ENCODE results near the gene PCDHGA1.
"Not testable (repeated sequence)": the region's sequence is repeated elsewhere in the genome, so short reads cannot be mapped to it uniquely, and the experiment has no call there.

Gene PCDHGA1

DNA sequence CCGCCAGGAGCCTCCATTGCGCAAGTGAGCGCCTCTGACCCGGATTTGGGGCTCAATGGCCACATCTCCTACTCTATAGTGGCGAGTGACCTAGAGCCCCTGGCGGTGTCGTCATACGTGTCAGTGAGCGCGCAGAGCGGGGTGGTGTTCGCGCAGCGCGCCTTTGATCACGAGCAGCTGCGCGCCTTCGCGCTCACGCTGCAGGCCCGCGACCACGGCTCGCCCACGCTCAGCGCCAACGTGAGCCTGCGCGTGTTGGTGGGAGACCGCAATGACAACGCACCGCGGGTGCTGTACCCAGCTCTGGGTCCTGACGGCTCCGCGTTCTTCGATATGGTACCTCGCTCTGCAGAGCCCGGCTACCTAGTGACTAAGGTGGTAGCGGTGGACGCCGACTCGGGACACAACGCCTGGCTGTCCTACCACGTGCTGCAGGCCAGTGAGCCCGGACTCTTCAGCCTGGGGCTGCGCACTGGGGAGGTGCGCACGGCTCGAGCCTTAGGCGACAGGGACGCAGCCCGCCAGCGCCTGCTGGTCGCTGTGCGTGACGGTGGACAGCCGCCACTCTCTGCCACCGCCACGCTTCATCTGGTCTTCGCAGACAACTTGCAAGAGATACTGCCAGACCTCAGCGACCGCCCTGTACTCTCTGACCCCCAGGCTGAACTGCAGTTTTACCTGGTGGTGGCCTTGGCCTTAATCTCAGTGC lies 79.4 kb downstream of the PCDHGA1 start:
- no peak for DNase-seq (ENCODE audit: low read depth in 1 of 2, low spot score in 1 of 2)

GRCh38 chr5:141411575-141411974 lies 81.3 kb downstream of the PCDHGA1 start:
- DNase-seq (ENCODE audit: low read depth in 1 of 2, low spot score in 1 of 2), result no peak

- no peak for DNase-seq (ENCODE audit: low read depth in 1 of 2, low spot score in 1 of 2)
Observed at GRCh38 chr5:141412854-141413539, 82.7 kb downstream of the PCDHGA1 start, which contains the start of gene PCDHGA10. TSS of gene PCDHGA10 (plus strand) at chr5:141412987. CDS start at chr5:141413176, 189 bp downstream.

- DNase-seq (ENCODE audit: low read depth in 1 of 2, low spot score in 1 of 2), result no peak
Observed at GRCh38 chr5:141413540-141414069, 83.3 kb downstream of the PCDHGA1 start.

DNA sequence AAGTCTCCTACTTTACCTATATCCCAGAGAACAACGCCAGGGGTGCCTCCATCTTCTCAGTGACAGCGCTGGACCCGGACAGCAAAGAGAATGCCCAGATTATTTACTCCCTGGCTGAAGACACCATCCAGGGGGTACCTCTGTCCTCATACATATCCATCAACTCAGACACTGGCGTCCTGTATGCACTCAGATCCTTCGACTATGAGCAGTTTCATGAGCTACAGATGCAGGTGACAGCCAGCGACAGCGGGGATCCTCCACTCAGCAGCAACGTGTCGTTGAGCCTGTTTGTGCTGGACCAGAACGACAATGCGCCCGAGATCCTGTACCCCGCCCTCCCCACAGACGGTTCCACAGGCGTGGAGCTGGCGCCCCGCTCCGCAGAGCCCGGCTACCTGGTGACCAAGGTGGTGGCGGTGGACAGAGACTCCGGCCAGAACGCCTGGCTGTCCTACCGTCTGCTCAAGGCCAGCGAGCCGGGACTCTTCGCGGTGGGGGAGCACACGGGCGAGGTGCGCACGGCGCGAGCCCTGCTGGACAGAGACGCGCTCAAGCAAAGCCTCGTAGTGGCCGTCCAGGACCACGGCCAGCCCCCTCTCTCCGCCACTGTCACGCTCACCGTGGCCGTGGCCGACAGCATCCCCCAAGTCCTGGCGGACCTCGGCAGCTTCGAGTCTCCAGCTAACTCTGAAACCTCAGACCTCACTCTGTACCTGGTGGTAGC lies 84.4 kb downstream of the PCDHGA1 start:
- not testable (repeated sequence) for DNase-seq (ENCODE audit: low read depth in 1 of 2, low spot score in 1 of 2)

- not testable (repeated sequence) for DNase-seq (ENCODE audit: low read depth in 1 of 2, low spot score in 1 of 2)
Observed at GRCh38 chr5:141415275-141415618, 84.9 kb downstream of the PCDHGA1 start.

DNA sequence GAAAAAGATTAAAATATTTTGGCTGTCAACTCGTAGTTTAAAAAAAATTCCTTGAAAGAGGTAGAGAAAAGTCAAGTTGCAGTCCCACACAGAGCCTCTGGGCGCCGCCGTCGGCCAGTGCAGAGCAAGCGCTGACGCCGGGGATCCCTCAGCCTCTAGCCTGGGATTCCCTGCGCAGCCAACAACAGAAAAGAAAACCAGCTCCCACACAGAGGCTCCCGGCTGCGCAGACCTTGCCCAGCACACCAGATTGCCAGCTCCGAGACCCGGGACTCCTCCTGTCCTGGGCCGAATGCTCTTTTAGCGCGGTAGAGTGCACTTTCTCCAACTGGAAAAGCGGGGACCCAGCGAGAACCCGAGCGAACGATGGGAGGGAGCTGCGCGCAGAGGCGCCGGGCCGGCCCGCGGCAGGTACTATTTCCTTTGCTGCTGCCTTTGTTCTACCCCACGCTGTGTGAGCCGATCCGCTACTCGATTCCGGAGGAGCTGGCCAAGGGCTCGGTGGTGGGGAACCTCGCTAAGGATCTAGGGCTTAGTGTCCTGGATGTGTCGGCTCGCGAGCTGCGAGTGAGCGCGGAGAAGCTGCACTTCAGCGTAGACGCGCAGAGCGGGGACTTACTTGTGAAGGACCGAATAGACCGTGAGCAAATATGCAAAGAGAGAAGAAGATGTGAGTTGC lies 87.3 kb downstream of the PCDHGA1 start, which contains the start of gene PCDHGB7:
Gene PCDHGB7, plus strand, starts transcription at position 184 of the 679 bp plus-strand sequence. Its CDS starts 183 bp downstream, at position 367.
- DNase-seq (ENCODE audit: low read depth in 1 of 2, low spot score in 1 of 2), result not testable (repeated sequence)

- no peak for DNase-seq (ENCODE audit: low read depth in 1 of 2, low spot score in 1 of 2)
Observed at GRCh38 chr5:141419074-141419880, 89.0 kb downstream of the PCDHGA1 start.

DNA sequence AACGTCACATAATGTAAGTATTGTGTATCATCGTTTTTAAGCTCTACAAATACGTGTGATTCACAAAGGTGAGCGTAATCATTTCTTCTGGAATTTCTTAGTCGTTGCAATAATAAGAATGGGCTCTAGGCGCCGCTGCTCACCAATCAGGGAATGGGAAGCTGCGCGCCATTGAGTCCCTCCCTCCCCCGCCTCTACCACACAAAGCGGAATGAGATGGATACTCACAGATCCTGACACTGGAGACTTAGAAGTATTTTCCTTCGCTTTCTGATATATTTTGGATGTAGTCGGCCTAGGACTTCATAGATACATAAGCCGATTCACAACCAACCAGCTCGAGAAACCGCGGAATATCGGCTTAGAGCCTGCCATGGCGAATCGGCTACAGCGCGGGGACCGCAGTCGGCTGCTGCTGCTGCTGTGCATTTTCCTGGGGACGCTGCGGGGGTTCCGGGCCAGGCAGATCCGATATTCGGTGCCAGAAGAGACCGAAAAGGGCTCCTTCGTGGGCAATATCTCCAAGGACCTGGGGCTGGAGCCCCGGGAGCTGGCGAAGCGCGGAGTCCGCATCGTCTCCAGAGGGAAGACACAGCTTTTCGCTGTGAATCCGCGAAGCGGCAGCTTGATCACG lies 90.7 kb downstream of the PCDHGA1 start, which contains the start of gene PCDHGA11:
Gene PCDHGA11, plus strand, starts transcription at position 197 of the 634 bp plus-strand sequence. Its CDS starts 177 bp downstream, at position 374.
- no peak for DNase-seq (ENCODE audit: low read depth in 1 of 2, low spot score in 1 of 2)

DNA sequence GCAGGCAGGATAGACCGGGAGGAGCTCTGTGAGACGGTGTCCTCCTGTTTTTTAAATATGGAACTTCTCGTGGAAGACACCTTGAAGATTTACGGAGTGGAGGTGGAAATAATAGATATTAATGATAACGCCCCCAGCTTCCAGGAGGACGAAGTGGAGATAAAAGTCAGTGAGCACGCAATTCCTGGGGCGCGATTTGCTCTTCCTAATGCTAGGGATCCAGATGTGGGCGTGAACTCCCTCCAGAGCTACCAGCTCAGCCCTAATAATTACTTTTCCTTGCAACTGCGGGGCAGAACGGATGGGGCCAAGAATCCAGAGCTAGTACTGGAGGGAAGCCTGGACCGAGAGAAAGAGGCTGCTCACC lies 91.2 kb downstream of the PCDHGA1 start:
- no peak for DNase-seq (ENCODE audit: low read depth in 1 of 2, low spot score in 1 of 2)

DNA sequence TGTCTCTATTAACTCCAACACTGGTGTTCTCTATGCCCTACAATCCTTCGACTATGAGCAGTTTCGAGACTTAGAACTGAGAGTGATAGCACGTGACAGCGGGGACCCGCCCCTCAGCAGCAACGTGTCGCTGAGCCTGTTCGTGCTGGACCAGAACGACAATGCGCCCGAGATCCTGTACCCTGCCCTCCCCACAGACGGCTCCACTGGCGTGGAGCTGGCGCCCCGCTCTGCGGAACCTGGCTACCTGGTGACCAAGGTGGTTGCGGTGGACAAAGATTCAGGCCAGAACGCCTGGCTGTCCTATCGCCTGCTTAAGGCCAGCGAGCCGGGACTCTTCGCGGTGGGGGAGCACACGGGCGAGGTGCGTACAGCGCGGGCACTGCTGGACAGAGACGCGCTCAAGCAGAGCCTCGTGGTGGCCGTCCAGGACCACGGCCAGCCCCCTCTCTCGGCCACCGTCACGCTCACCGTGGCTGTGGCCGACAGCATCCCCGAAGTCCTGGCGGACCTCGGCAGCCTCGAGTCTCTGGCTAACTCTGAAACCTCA lies 92.5 kb downstream of the PCDHGA1 start:
- DNase-seq (ENCODE audit: low read depth in 1 of 2, low spot score in 1 of 2), result no peak

DNA sequence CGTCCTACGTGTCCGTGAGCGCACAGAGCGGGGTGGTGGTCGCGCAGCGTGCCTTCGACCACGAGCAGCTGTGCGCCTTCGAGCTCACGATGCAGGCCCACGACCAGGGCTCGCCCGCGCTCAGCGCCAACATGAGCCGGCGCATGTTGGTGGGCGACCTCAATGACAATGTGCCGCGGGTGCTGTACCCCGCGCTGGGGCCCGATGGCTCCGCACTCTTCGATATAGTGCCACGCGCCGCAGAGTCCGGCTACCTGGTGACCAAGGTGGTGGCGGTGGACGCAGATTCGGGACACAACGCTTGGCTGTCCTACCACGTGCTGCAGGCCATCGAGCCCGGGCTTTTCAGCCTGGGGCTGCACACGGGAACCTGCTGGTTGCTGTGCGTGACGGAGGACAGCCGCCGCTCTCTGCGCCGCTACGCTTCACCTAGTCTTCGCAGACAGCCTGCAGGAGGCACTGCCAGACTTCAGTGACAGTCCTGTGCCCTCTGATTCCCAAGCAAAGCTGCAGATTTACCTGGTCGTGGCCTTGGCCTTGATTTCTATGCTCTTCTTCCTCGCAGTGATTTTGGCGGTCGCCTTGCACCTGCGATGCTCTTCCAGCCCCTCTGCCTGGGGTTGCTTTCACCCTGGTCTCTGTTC lies 97.6 kb downstream of the PCDHGA1 start:
- no peak for DNase-seq (ENCODE audit: low read depth in 1 of 2, low spot score in 1 of 2)

- DNase-seq (ENCODE audit: low read depth in 1 of 2, low spot score in 1 of 2), result no peak
Observed at GRCh38 chr5:141430332-141431113, 100.2 kb downstream of the PCDHGA1 start, which contains the start of gene PCDHGA12. TSS of gene PCDHGA12 (plus strand) at chr5:141430507. CDS start at chr5:141430760, 253 bp downstream.

DNA sequence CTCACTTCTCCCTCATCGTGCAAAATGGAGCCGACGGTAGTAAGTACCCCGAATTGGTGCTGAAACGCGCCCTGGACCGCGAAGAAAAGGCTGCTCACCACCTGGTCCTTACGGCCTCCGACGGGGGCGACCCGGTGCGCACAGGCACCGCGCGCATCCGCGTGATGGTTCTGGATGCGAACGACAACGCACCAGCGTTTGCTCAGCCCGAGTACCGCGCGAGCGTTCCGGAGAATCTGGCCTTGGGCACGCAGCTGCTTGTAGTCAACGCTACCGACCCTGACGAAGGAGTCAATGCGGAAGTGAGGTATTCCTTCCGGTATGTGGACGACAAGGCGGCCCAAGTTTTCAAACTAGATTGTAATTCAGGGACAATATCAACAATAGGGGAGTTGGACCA lies 101.0 kb downstream of the PCDHGA1 start:
- no peak for DNase-seq (ENCODE audit: low read depth in 1 of 2, low spot score in 1 of 2)

DNA sequence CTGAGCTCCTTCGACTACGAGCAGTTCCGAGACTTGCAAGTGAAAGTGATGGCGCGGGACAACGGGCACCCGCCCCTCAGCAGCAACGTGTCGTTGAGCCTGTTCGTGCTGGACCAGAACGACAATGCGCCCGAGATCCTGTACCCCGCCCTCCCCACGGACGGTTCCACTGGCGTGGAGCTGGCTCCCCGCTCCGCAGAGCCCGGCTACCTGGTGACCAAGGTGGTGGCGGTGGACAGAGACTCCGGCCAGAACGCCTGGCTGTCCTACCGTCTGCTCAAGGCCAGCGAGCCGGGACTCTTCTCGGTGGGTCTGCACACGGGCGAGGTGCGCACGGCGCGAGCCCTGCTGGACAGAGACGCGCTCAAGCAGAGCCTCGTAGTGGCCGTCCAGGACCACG lies 102.0 kb downstream of the PCDHGA1 start:
- DNase-seq (ENCODE audit: low read depth in 1 of 2, low spot score in 1 of 2), result not testable (repeated sequence)

GRCh38 chr5:141432726-141433125 lies 102.4 kb downstream of the PCDHGA1 start:
- DNase-seq (ENCODE audit: low read depth in 1 of 2, low spot score in 1 of 2), result not testable (repeated sequence)

GRCh38 chr5:141434006-141434405 lies 103.7 kb downstream of the PCDHGA1 start:
- DNase-seq (ENCODE audit: low read depth in 1 of 2, low spot score in 1 of 2), result no peak

DNA sequence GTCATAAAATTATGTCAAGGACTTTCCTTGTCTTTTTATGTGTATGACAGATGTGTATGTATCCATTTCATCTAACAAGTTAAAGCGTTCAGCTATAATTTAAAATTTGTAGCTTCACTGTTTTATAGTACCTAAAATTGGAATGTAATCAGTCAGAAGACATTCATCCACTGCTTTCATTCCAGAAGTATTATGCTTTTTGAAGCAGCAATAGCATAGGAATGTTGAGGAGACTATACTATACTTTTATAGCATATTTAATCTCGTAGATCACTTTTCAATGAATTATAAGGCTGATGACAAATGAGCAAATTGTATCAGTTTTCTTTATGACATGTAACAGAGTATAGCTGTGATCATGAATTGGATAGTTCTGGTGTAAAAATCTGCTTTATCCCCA lies 106.9 kb downstream of the PCDHGA1 start:
- DNase-seq (ENCODE audit: low read depth in 1 of 2, low spot score in 1 of 2), result no peak
